ACHN (cell line): ENCODE data around the gene GGT6.
"Not testable (repeated sequence)": the region's sequence is repeated elsewhere in the genome, so short reads cannot be mapped to it uniquely, and the experiment has no call there.

Experiments used
- DNase-seq: peaks from one replicate; pipeline ENCODE4 v3.0.0-alpha.2; 2015
- in situ Hi-C: cut with HindIII; loops from 2 replicates; pipeline ENCODE4 v1.10.0; 2017; ENCODE audit warnings: low sequenced_read_pairs, low pct_ligation_motif_present, low pct_unique_long_range_greater_than_20kb

GGT6 gene

DNA sequence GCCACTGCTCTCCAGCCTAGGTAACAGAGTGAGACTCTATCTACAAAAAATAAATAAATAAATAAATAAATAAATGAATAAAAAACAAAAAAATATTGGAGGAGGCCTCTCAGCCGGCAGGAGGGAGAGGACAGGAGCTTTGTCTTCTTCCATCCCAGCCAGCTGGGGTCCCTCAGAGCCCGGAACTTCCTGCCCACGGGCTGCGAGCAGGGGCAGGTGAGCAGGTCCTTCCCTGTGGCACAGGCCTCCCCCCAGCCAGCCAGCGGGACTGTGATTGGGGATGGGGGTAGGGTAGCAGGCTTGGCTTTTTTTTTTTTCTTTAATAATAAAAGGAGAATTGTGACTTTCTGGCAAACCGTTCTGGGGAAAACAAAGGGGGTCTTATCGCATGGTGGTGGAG, 34.0 kb upstream of the GGT6 start:
- no peak for DNase-seq
- in situ Hi-C loops = no loop called here

DNA sequence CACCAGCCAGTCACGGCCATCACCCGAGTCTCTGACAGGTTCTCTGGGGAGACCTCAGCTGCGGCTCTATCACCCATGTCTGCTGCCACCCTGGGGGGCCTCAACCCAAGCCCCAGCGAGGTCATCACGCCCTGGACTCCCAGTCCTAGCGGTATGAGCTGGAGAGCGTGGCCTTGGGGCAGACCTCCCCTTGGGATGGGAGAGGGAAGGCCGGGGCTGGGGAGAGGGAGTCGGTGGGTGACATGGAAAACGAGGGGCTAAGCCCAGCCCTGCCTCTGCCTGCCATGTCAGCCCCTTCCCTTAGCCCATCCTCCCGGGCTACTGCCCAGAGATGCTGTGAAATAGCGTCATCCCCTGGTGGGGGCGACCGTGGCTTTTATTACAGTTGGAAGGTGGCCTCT, 32.6 kb upstream of the GGT6 start:
- in situ Hi-C loops = no loop called here
- no peak for DNase-seq

DNA sequence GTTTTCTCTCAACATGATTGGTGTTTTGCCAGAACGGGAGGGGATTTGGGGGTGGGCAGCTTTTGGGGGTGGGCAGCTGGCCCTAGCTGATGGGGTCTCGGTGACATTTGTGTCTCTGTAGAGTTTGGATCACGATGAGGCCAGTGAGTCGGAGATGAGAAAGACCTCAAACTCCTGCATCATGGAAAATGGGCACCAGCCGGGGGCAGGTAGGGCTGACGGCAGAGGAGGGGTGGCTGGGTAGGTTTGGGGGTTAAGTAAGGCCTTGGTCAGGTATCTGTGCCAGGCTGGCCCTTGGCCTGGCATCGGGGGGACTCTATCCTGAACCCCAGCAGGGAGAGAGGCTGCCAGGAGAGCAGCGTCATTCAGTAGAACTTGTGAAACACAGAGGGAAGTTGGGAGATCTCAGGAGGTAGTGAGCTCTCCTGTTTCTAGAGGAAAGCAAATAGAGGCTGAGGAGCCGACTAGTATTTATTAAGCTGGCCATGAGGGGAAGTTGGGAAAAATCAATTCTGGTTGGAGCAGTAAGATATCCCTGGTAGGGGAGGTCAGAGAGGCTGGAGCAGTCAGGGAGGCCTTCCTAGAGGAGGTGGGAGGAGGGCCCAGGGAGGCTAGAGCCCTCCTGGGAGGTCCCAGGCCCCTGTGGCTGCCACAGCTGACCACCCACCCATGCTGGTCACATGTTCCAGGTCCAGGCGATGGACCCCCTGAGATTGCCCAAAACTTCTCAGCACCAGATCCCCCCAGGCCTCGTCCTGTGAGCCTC, 32.0 kb upstream of the GGT6 start:
- DNase-seq = no peak
- in situ Hi-C loops = no loop called here

DNA sequence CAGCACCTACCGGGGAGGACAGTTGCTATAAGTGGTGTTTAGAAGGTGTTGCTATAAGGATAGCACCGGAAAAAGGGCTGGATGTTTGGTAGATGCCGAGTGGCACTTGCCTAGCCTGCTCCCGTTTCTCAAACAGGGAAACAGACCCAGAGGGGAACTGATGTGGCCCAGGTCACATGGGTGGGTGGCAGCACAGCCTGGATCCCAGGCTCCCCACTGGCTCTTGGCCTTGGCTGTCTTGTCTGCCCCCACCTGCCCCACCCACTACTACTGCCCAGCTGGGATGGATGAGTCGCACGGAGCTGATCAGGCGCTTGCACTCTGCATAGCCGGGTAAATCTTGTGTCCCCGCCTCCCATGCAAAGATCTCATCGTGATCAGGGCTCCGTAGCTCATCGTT, 31.2 kb upstream of the GGT6 start:
- DNase-seq = peak; percentile 43
- in situ Hi-C loops = no loop called here

DNA sequence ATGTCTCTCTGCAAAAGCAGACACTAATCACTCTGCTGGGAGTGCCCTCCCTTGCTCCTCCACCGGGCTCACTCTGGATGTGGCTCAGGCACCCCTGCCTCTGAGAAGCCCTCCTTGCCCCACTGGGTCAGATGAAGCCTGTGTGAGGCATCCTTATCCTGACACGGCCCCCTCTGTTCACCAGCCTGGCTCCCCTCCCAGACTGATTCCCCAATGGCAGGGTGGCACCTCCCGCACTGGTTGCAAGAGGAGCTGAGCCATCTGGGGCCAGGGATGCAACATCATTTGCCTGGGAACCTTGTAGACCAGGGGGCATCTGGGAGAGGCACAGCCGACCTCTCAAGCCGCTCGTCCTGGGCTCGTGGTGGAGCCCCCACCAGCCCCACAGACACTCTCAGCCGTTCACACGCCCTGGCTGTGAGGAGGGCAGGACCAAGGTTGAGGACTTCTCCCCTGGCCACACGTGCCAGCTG, 30.6 kb upstream of the GGT6 start:
- in situ Hi-C loops = no loop called here
- DNase-seq = no peak

DNA sequence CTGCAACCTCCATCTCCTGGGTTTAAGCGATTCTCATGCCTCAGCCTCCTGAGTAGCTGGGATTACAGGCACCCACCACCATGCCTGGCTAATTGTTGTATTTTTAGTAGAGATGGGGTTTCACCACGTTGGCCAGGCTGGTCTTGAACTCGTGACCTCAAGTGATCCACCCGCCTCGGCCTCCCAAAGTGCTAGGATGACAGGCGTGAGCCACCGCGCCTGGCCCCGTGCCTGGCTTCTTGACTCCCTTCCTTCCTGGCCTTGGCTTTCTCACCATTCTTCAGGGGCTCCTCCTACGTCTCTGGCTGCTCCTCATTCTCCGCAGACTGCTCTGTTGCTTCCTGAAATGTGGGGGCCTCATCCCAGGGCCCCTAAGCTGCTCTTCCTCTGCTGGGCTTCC, 29.7 kb upstream of the GGT6 start:
- in situ Hi-C loops, DNase-seq: not testable (repeated sequence)

DNA sequence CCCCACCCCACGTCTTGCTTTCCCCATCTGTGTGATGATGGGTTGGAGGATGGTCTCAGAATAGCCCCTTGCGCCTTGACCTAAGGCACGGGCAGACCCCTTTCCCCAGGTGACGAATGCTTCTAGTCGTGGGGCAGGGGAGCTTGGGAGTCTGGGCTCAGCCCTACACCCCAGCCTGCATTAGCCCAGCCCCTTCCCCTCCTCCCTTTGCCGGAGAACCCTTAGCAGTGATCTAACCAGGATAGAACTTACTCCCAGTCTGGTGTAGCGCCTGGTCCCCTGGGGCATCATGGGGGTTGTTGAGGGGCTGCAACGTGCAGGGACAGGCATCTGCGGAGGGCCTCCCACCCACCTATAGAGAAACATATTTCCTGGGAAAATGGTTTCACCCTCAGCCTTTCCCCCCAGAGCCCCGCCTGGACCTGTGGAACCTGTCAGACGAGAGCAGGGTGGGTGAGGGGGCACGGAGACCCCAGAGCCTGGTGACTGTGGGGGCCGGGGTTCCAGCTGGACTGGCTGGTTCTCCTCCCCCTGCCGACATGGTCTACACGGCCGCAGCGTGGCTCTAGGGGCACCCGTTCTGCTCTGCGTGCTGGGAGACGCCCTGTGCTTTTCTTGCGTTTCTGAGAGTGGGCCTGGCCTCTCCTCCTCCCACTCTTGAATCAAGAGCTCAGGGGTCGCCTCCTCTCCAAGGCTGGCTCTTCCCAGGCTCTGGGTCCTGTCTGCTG, 28.7 kb upstream of the GGT6 start:
- no peak for DNase-seq
- in situ Hi-C loops = no loop called here

DNA sequence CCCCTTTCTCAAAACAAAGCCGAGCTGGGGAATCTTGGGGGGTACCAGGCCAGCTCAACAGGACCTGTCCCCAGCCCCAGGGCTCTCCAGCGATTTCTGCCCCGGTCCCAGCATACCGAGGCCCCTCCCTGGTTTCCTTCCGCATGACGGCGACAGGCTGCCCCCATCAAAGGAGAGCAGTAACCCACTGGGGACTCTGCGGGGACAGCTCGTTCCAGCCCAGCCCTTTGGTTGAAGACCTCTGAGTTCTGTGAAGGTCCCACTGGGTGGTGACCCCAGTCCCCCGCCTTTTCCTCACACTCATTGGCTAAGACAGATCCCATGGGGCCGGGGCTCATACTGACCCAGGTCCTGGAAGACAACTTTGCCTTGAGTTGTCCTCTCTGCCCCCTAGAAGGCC, 28.0 kb upstream of the GGT6 start:
- DNase-seq = no peak

DNA sequence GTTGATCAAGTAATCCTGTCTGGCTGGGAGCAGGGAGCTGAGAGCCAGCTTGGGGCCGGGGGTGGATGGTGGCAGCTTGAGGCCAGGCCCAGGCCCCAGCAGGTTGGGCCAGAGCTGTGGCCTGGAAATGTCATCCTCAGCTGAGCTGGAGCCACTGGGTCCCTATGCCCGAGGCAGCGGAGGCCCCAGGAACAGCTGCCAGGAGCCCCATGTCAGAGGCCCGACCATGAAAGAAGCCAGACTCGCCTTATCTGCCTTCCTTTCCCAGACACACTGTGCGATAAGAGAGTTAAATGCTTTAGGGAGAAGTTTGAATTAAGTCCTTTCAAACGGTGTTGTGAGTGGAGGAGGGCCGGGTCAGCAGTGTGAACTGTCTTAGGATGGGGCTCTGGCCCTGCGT, 27.4 kb upstream of the GGT6 start:
- no peak for DNase-seq
- in situ Hi-C loops = no loop called here

More for the DNA sequence above, 28.0 kb upstream of the GGT6 start:
- in situ Hi-C loops = no loop called here

DNA sequence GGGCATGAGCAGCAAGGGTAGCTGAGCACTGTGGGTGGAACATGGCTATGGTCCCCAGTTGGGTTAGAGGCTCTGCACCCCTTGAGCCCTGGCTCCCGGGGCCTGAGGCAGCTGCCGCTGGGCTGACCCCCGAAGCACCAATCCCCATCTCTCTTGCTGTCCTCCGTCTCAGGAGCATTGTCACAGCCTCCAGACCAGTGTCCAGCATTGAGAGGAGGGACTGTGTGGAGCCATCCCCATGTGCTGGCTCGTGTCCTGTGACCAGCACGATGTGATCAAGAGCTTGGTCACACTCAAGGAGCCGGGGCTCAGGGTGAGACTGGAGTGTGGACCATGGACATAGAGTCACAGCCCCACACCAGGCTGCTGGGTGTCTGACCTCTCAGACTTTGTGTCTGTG, 26.8 kb upstream of the GGT6 start:
- in situ Hi-C loops = no loop called here
- DNase-seq = no peak

DNA sequence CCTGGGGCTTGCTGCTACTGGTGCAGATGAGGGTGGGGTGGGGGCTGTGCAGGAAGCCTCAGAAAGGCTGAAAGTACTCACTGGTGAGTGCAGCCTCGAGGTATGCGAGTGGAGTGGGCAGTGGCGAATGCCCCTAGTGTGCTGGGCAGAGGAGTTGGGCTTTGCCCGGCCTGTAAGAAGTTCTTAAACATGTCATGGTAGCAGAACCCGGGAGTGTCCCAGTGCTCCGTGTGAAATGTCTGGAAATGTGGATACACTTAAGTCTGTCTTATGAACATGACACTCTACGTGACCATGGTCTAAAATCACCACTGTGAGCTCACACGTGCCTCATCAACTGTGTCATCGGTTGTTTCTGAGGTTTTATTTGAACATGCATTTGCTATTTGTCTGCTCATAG, 25.7 kb upstream of the GGT6 start:
- in situ Hi-C loops = no loop called here
- peak; percentile 7 for DNase-seq

DNA sequence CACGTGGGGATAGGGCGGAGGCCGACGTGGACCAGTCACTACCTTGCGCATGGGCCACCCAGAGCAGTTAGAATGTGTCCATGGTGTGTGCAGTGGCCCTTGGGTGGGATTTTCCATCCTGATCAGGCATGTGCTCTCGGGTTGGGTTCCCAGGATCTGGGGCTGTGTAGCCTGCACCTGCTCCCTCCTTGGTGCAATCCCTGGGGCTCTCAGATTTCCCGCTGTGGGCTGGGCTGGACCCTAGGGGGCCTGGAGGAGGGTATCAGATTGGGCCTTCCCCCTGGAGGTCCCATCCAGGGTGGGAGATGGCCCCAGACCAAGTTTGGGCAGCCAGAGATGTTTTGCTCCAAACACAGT, 25.2 kb upstream of the GGT6 start:
- no peak for DNase-seq
- in situ Hi-C loops = no loop called here

DNA sequence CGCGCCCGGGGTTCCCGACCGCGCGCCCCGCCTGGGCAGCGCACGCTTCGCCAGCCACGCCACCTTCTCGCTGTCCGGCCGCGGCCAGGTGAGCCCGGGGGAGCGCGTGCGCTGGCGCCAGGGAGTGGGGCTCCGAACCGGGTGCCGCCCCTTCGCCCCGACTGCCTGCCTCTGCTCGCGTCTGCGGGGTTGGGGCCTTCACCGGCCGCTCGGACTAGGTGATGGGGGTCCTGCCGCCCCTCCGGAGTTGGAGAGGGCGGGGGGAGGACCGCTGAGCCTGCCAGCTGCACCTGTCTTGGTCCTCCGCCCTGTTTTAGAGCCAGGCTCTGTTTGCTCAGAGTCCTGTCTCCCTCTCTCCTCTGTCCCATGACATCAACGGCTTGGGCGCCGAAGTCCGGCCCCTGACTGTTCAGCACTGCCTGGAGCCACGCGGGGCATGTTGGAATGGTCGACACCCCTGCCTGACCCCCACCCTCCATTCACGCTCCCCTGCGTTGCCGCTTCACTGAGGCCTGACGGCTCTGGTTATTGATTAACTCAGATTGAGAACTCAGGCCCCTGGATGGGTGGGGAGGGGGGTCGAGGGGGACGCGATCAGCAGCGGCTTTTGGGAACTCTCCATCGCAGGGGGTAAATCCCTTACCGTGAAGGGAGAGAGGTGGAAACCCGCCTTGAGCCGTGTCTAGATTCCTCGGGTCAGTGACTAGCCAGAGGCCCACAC, 24.7 kb upstream of the GGT6 start:
- in situ Hi-C loops = no loop called here

DNA sequence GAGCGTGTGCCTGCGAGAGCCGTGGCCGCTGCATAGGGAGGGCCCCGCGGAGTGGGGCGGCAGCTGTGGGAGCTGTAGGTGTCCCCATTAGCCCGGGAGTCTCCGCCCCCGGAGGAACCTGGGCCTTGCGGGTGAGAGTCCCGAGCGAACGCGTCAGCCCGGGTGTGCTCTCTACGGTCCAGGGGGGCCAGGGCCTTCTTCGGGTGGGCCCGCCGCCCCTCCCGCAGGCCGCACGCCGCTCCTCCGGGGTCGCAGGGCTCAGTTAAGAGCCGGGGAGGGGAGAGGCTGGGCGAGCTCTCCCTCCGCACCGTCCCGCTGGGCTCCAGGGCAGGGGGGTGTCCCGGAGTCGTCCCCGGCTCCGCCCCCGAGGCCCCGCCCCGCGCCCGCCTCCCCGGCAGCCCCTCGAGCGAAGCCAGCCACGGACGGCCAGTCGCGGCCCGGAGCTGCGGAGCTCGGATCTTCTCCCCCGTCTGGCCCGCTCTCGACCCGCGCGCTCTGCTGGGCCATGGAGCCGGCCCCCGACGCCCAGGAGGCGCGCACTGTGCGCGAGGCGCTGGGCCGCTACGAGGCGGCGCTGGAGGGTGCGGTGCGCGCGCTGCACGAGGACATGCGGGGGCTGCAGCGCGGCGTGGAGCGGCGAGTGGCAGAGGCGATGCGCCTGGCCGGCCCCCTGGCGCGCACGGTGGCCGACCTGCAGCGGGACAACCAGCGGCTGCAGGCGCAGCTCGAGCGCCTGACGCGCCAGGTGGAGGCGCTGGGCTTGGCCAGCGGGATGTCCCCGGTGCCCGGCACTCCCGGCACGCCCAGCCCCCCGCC, 23.9 kb upstream of the GGT6 start, which contains the start of gene SMTNL2:
TSS of gene SMTNL2 (plus strand) at position 429 of the 816 bp plus-strand sequence. CDS start at position 506, 77 bp downstream.
- in situ Hi-C loops = no loop called here
- DNase-seq = peak; percentile 29

More for the DNA sequence above, 24.7 kb upstream of the GGT6 start:
- DNase-seq = peak; percentile 80

DNA sequence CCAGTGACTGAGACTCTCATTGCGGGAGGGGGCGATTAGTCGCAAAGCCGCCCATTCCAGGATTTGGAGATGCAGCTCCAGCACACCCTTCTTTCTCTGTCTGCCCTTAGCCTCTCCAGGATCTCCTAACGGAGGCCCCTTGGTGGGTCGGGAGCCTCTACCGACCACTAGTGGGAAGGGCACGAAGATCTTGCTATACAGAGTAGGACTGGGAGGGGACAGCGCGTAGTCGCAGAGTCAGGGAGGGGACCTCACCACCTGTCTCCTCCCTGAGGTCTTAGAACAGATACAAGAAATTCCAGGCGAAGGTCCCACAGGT, 23.4 kb upstream of the GGT6 start:
- peak; percentile 63 for DNase-seq
- in situ Hi-C loops = no loop called here

DNA sequence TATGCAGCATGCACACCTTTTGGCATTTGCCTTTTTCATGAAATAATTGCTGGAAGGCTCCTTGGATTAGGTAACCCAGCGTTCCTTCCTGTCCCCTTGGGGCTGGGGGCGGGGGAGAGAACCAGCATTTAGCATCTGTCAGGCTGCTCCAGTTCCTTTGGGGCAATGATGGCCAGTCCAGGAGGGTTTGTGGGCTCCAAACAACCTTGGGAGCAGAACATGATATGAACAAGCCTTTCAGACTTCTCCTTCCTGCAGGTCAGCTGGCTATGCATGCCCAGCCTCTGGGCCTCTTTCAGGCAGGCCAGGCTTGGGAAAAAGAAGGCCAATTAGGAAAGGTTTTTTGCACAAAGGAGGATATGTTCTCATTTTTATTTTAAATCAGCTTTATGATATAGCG, 22.8 kb upstream of the GGT6 start:
- in situ Hi-C loops = no loop called here
- no peak for DNase-seq

DNA sequence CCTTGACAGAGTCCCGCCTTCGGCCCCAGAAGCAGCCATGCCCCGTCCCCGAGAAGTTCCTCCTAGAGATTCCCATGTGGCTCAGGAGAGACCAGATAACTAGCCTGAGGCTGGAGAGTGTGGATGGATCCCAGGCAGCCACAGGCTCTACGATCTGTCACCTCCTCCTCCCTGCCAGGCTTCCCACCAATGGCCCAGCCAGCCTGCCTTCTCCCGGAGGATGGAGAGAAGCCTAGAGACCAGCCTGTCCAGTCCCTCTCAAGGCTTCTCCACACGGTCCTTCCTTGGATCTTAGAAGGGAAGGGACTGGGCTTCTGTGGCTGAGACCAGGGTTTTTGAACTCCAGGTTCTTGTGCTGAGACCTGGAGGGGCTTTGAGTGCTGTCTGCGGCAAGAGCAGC, 22.3 kb upstream of the GGT6 start:
- no peak for DNase-seq
- in situ Hi-C loops = no loop called here

DNA sequence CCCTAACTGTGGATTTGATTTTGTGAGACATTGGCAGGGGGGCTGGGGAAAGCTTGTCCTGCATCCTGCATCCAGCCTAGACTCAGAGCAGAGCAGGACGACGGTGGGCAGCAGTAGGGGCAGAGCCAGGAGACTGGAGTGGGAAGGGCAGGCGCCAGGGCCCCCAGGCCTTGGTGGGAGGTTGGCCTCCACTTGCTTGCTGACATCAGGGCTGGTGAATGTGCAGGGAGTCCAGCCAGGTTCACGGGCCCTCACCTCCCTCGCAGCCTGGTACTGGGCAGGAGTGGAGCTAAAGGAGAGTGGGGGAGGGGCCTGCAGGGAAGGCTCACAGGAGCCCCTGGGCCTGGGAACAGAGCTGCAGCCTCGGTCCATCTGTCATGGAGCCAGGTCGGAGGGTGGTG, 21.7 kb upstream of the GGT6 start:
- no peak for DNase-seq
- in situ Hi-C loops = no loop called here

DNA sequence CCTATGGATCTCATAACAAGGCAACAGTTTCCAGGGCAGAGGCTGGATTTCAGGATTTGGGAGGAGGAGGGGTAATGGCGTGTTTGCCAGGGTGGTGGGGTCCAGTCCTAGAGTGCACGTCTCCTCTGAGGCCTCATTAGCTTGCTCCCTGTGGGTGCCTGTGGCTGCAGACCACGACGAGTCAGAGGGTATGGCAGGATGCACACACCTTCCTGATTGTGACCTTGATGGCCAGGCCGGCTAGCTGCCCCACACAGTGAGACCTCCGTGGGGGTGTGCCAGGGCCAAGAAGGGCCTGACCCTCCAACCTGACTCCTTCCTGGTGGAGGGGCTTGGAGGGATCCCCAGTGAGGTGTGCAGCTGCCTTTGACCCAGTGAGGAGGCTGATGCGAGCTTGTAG, 19.9 kb upstream of the GGT6 start:
- in situ Hi-C loops = no loop called here
- DNase-seq = peak; percentile 12
